Large intestine (tissue), 3 donors: ENCODE data around the gene FZD2. TPM values are rescaled to one million over a fixed set of nuclear protein-coding genes. Genes with fewer than 3 reads are reported as not detected.
A peak's percentile ranks its signal among the peaks of the same experiment; 100 is the strongest.

Experiments used
- DNase-seq, 2 donors: peaks; one replicate each; pipeline versions ENCODE4 v3.0.0 to v3.0.0-alpha.2; 2013
- H3K27ac ChIP-seq: one replicate; pipeline ENCODE4 v1.5.1; 2013; ENCODE audit warnings: low read length
- H3K27me3 ChIP-seq: 2 replicates; pipeline ENCODE4 v1.6.1; 2013; ENCODE audit warnings: low read length; ENCODE audit not compliant: control insufficient read depth, insufficient read depth
- H3K36me3 ChIP-seq: 2 replicates; pipeline ENCODE4 v1.6.1; 2013; ENCODE audit warnings: low read length; ENCODE audit not compliant: control insufficient read depth, insufficient read depth
- H3K4me1 ChIP-seq: one replicate; pipeline ENCODE4 v1.6.1; 2013; ENCODE audit warnings: low read length; ENCODE audit not compliant: control insufficient read depth, insufficient read depth
- H3K4me3 ChIP-seq: one replicate; pipeline ENCODE4 v1.5.1; 2013; ENCODE audit warnings: low read length
- H3K9me3 ChIP-seq: one replicate; pipeline ENCODE4 v1.6.1; 2013; ENCODE audit warnings: mild to moderate bottlenecking, low read depth, low read length, moderate library complexity; ENCODE audit not compliant: control insufficient read depth
- WGBS: methylation state at CpG from one replicate; pipeline ENCODE4 v1.1.5; 2013; ENCODE audit warnings: low lambda C conversion rate; ENCODE audit not compliant: insufficient coverage; 5-methylcytosine and 5-hydroxymethylcytosine counted together
- polyA plus RNA-seq: library from polyadenylated mRNA; unstranded; fragments of 120-200 nt; gene quantifications from one replicate; pipeline ENCODE4 v1.2.1, GENCODE V29; 2013

FZD2 gene
- polyA plus RNA-seq, 1 donor, result 4.4 TPM

GRCh38 chr17:44607836-44608690, 50.8 kb downstream of the FZD2 start:
- no peak overlapping the region for H3K4me3 ChIP-seq
- H3K27me3 ChIP-seq, result no peaks in the 10 kb centered on the region
- H3K4me1 ChIP-seq, result no peaks in the 10 kb centered on the region
- H3K9me3 ChIP-seq, result no peaks in the 10 kb centered on the region
- WGBS, result no CpG with 5 or more reads among the region's 10 CpGs
- no peak overlapping the region for H3K27ac ChIP-seq
- H3K36me3 ChIP-seq, result no peaks in the 10 kb centered on the region
- peak; percentile 33 to 35 for DNase-seq

- H3K4me3 ChIP-seq, result no peak overlapping the region
- H3K4me1 ChIP-seq, result no peaks in the 10 kb centered on the region
- WGBS, result no CpG with 5 or more reads among the region's 6 CpGs
- no peaks in the 10 kb centered on the region for H3K9me3 ChIP-seq
- no peaks in the 10 kb centered on the region for H3K36me3 ChIP-seq
- no peaks in the 10 kb centered on the region for H3K27me3 ChIP-seq
- no peak overlapping the region for H3K27ac ChIP-seq
- DNase-seq, result no peak
Measured at GRCh38 chr17:44608727-44609435, 51.6 kb downstream of the FZD2 start.

GRCh38 chr17:44610331-44610730, 53.0 kb downstream of the FZD2 start:
- no peak for DNase-seq
- Histone ChIP-seq H3K27ac (no peak overlapping the region), H3K4me3 (no peak overlapping the region), H3K27me3 (no peaks in the 10 kb centered on the region), H3K36me3 (no peaks in the 10 kb centered on the region), H3K4me1 (no peaks in the 10 kb centered on the region), H3K9me3 (no peaks in the 10 kb centered on the region)
- WGBS, result no CpG with 5 or more reads among the region's 4 CpGs

Other genes with a start within 250 kb of the FZD2 start
- gene RUNDC3A, start 248.9 kb upstream of the FZD2 start, polyA plus RNA-seq, result 17.2 TPM
- 111 TPM for gene SLC25A39, start 232.7 kb upstream of the FZD2 start, polyA plus RNA-seq
- 469 TPM for gene GRN, start 212.2 kb upstream of the FZD2 start, polyA plus RNA-seq
- gene FAM171A2, start 193.6 kb upstream of the FZD2 start, polyA plus RNA-seq, result 6.5 TPM
- gene ITGA2B, start 167.8 kb upstream of the FZD2 start, polyA plus RNA-seq, result 1.1 TPM
- gene GPATCH8, start 54.1 kb upstream of the FZD2 start, polyA plus RNA-seq, result 35.9 TPM
- gene MEIOC, start 99.0 kb downstream of the FZD2 start, polyA plus RNA-seq, result 0.55 TPM
- 25.5 TPM for gene CCDC43, start 132.3 kb downstream of the FZD2 start, polyA plus RNA-seq
- 11.6 TPM for gene DBF4B, start 151.2 kb downstream of the FZD2 start, polyA plus RNA-seq
- gene ADAM11, start 201.5 kb downstream of the FZD2 start, polyA plus RNA-seq, result 1.2 TPM